CD14-positive monocyte (primary cell): ENCODE measurements around the gene ELF5. TPM values are rescaled to one million over a fixed set of nuclear protein-coding genes. Genes with fewer than 3 reads are reported as not detected.

Experiments
- DNase-seq, 3 donors: peaks; one replicate each; pipeline ENCODE4 v3.0.0-alpha.2; 2011 to 2022
- H2AFZ ChIP-seq: 2 replicates; pipeline ENCODE4 v1.6.0; 2012; ENCODE audit warnings: mild to moderate bottlenecking, low read depth, low read length, inconsistent platforms; ENCODE audit not compliant: insufficient read depth, poor library complexity, severe bottlenecking
- H3K27ac ChIP-seq, 2 donors: 1 replicate in 1 of 2; 2 replicates in 1 of 2; pipeline ENCODE4 v1.5.1; 2012 to 2013; ENCODE audit warnings: low read length in 2 of 2, control low read depth in 1 of 2, inconsistent platforms in 1 of 2, low read depth in 1 of 2, mild to moderate bottlenecking in 1 of 2
- H3K27me3 ChIP-seq, 2 donors: one replicate each; pipeline versions ENCODE4 v1.6.0 to v1.6.1; 2011 to 2013; ENCODE audit warnings: low read length in 2 of 2; ENCODE audit not compliant: control insufficient read depth in 2 of 2, insufficient read depth in 2 of 2
- H3K36me3 ChIP-seq, 2 donors: replicated peaks in 1 of 2; 1 replicate in 1 of 2; 2 replicates in 1 of 2; pipeline versions ENCODE4 v1.5.1 to v1.6.1; 2012 to 2013; ENCODE audit warnings: low read length in 2 of 2, control low read depth in 1 of 2, inconsistent platforms in 1 of 2, mild to moderate bottlenecking in 1 of 2; ENCODE audit not compliant: insufficient read depth in 2 of 2, control insufficient read depth in 1 of 2
- H3K4me1 ChIP-seq, 2 donors: 1 replicate in 1 of 2; 2 replicates in 1 of 2; pipeline versions ENCODE4 v1.5.1 to v1.6.1; 2012 to 2013; ENCODE audit warnings: low read length in 2 of 2, control low read depth in 1 of 2, inconsistent platforms in 1 of 2, mild to moderate bottlenecking in 1 of 2, moderate library complexity in 1 of 2; ENCODE audit not compliant: insufficient read depth in 2 of 2, control insufficient read depth in 1 of 2
- H3K4me2 ChIP-seq: replicated peaks from 2 replicates; pipeline ENCODE3; 2012; ENCODE audit warnings: low read length, moderate library complexity, mild to moderate bottlenecking; ENCODE audit not compliant: poor library complexity, severe bottlenecking; ENCODE audit errors: extremely low read depth
- H3K4me3 ChIP-seq, 3 experiments: fragments of 200-600 bp in 1 of 3; sonication (generic) in 1 of 3; replicated peaks in 1 of 3; 1 replicate in 2 of 3; 2 replicates in 1 of 3; pipeline ENCODE4 v1.5.1; 2011 to 2013; ENCODE audit warnings: low read length in 3 of 3, mild to moderate bottlenecking in 3 of 3, control low read depth in 2 of 3, low read depth in 2 of 3, inconsistent platforms in 1 of 3, moderate library complexity in 1 of 3
- H3K79me2 ChIP-seq: 2 replicates; pipeline ENCODE4 v1.6.0; 2012; ENCODE audit warnings: mild to moderate bottlenecking, control low read depth, inconsistent platforms, low read length, moderate library complexity; ENCODE audit not compliant: insufficient read depth
- H3K9ac ChIP-seq: 2 replicates; pipeline ENCODE4 v1.6.0; 2017; ENCODE audit warnings: low read length, mild to moderate bottlenecking; ENCODE audit not compliant: insufficient read depth, poor library complexity, severe bottlenecking
- H3K9me3 ChIP-seq, 2 donors: replicated peaks in 1 of 2; 1 replicate in 1 of 2; 2 replicates in 1 of 2; pipeline versions ENCODE4 v1.5.1 to v1.6.1; 2012 to 2013; ENCODE audit warnings: low read length in 2 of 2, control low read depth in 1 of 2; ENCODE audit not compliant: control insufficient read depth in 1 of 2, insufficient read depth in 1 of 2
- H4K20me1 ChIP-seq: 2 replicates; pipeline ENCODE4 v1.6.0; 2012; ENCODE audit warnings: mild to moderate bottlenecking, low read length, control low read depth, moderate library complexity; ENCODE audit not compliant: insufficient read depth
- H3K27ac Mint-ChIP-seq, 7 donors: one replicate each; pipeline ENCODE4 v1.8.0; 2020; ENCODE audit warnings: mild to moderate bottlenecking in 7 of 7, mixed read lengths in 7 of 7, moderate library complexity in 6 of 7, inconsistent platforms in 2 of 7
- H3K27me3 Mint-ChIP-seq, 3 donors: one replicate each; pipeline ENCODE4 v1.8.0; 2021 to 2022; ENCODE audit warnings: low read depth in 3 of 3, mild to moderate bottlenecking in 3 of 3, mixed read lengths in 3 of 3, moderate library complexity in 3 of 3, inconsistent platforms in 1 of 3
- H3K36me3 Mint-ChIP-seq, 2 donors: one replicate each; pipeline ENCODE4 v1.8.0; 2020; ENCODE audit warnings: mixed read lengths in 2 of 2, inconsistent platforms in 1 of 2, mild to moderate bottlenecking in 1 of 2
- H3K4me1 Mint-ChIP-seq: one replicate; pipeline ENCODE4 v1.8.0; 2020; ENCODE audit warnings: mild to moderate bottlenecking, mixed read lengths
- H3K4me3 Mint-ChIP-seq, 2 donors: one replicate each; pipeline ENCODE4 v1.8.0; 2020; ENCODE audit warnings: mild to moderate bottlenecking in 2 of 2, mixed read lengths in 2 of 2, moderate library complexity in 1 of 2
- H3K9me3 Mint-ChIP-seq, 7 donors: one replicate each; pipeline ENCODE4 v1.8.0; 2020 to 2022; ENCODE audit warnings: mixed read lengths in 7 of 7, mild to moderate bottlenecking in 6 of 7, moderate library complexity in 6 of 7, inconsistent platforms in 2 of 7
- CTCF ChIP-seq: fragments of 200-600 bp; IDR thresholded peaks from one replicate; pipeline ENCODE4 v1.8.0; 2022; ENCODE audit warnings: antibody characterized with exemption, mild to moderate bottlenecking
- WGBS: methylation state at CpG from one replicate; pipeline ENCODE4 v1.1.5; 2013; ENCODE audit warnings: missing lambda C conversion rate; ENCODE audit not compliant: insufficient coverage; 5-methylcytosine and 5-hydroxymethylcytosine counted together
- intact Hi-C, 2 donors: fragments of 100-400 bp; cut with micrococcal nuclease; formaldehyde crosslinking; loops; one replicate each; pipeline versions ENCODE4 v1.15.0 to v1.15.1; 2023
- polyA plus RNA-seq, 3 donors: library from polyadenylated mRNA; depleted of rRNA in 1 of 3; unstranded in 2 of 3; stranded (reverse) in 1 of 3; fragments of 300-500 nt in 2 of 3; fragments of >200 nt in 1 of 3; fragmentation: Illumina TruSeq in 2 of 3; gene quantifications; 1 replicate in 2 of 3; 2 replicates in 1 of 3; pipeline ENCODE4 v1.2.3, GENCODE V29; 2012 to 2021

The ELF5 gene
- polyA plus RNA-seq, 3 donors, result 0.27 TPM; not detected in 2

- Histone ChIP-seq H3K4me2 (no peak overlapping the region), H3K79me2 (peaks cover 92% of the 10 kb centered on the region), H3K4me1 (peaks cover 92 to 100% of the 10 kb centered on the region in 2 donors), H3K27ac (peak overlapping the region in 1 of 2 donors; percentile 66), H3K9ac (no peak overlapping the region), H3K9me3 (no peaks in the 10 kb centered on the region), H3K4me3 (no peak overlapping the region), H3K27me3 (no peaks in the 10 kb centered on the region), H3K36me3 (peaks cover 10 to 16% of the 10 kb centered on the region in 2 donors), H2AFZ (no peak overlapping the region), H4K20me1 (peaks cover 86% of the 10 kb centered on the region)
- TF ChIP-seq CTCF, result no peak
- no peak for DNase-seq
- H3K27me3 Mint-ChIP-seq, result no peaks in the 10 kb centered on the region
- peaks cover 96% of the 10 kb centered on the region for H3K4me1 Mint-ChIP-seq
- H3K9me3 Mint-ChIP-seq, result peaks cover 0 to 3% (median 0%) of the 10 kb centered on the region in 7 donors
- H3K4me3 Mint-ChIP-seq, result no peak overlapping the region
- peak overlapping the region in 3 of 7 donors; percentile 5 to 88 (median 85) for H3K27ac Mint-ChIP-seq
- intact Hi-C loops, result no loop called here
- peaks cover 19 to 38% of the 10 kb centered on the region in 2 donors for H3K36me3 Mint-ChIP-seq
These were observed 66.5 kb downstream of the ELF5 start for GRCh38 chr11:34447044-34447443.

GRCh38 chr11:34446386-34446785 lies 67.2 kb downstream of the ELF5 start:
- H3K36me3 Mint-ChIP-seq, result peaks cover 15 to 39% of the 10 kb centered on the region in 2 donors
- H3K79me2 ChIP-seq, result peaks cover 95% of the 10 kb centered on the region
- H3K9ac ChIP-seq, result no peak overlapping the region
- peaks cover 0 to 4% (median 3%) of the 10 kb centered on the region in 7 donors for H3K9me3 Mint-ChIP-seq
- peak overlapping the region; percentile 49 for H3K4me2 ChIP-seq
- H3K27ac Mint-ChIP-seq, result peak overlapping the region in 4 of 7 donors; percentile 1 to 88 (median 67)
- H4K20me1 ChIP-seq, result peaks cover 92% of the 10 kb centered on the region
- H3K27me3 Mint-ChIP-seq, result no peaks in the 10 kb centered on the region
- TF ChIP-seq CTCF, result no peak
- no peak overlapping the region for H3K4me3 Mint-ChIP-seq
- H3K27ac ChIP-seq, result peak overlapping the region in 1 of 2 donors; percentile 54
- no peaks in the 10 kb centered on the region for H3K27me3 ChIP-seq
- H3K9me3 ChIP-seq, result no peaks in the 10 kb centered on the region
- peak overlapping the region in 1 of 3 experiments; percentile 25 for H3K4me3 ChIP-seq
- H3K36me3 ChIP-seq, result peaks cover 7 to 11% of the 10 kb centered on the region in 2 donors
- no peak for DNase-seq
- 62% methylated on average over 3 of the region's 5 CpGs for WGBS
- intact Hi-C loops, result no loop called here
- no peak overlapping the region for H2AFZ ChIP-seq
- H3K4me1 ChIP-seq, result peaks cover 92 to 100% of the 10 kb centered on the region in 2 donors
- H3K4me1 Mint-ChIP-seq, result peaks cover 93% of the 10 kb centered on the region
